Esophagus mucosa (tissue), 1 donor: ENCODE measurements around the gene CDCA8. TPM values are rescaled to one million over a fixed set of nuclear protein-coding genes. Genes with fewer than 3 reads are reported as not detected.
A peak's percentile ranks its signal among the peaks of the same experiment; 100 is the strongest.
"Not testable (repeated sequence)": the region's sequence is repeated elsewhere in the genome, so short reads cannot be mapped to it uniquely, and the experiment has no call there.

Experiments
- ATAC-seq: fragments of 200-7000 bp; cut with Tn5 transposase; one replicate; pipeline ENCODE4 v1.9.1; 2020
- total RNA-seq: library from RNA; stranded (reverse); gene quantifications from one replicate; pipeline ENCODE4 v1.2.4, GENCODE V29; 2023
- donor health status: DM: yes; HTN: yes; CAD: no.

CDCA8 gene
- total RNA-seq, 1 donor from 2014 or later, result 14.1 TPM

- ATAC-seq, result no peak
These were observed 15.8 kb upstream of the CDCA8 start for GRCh38 chr1:37676281-37677142.

GRCh38 chr1:37677143-37677439 is 15.2 kb upstream of the CDCA8 start:
- ATAC-seq, result no peak

- no peak for ATAC-seq
These were observed 14.5 kb upstream of the CDCA8 start for GRCh38 chr1:37677808-37678207.

DNA sequence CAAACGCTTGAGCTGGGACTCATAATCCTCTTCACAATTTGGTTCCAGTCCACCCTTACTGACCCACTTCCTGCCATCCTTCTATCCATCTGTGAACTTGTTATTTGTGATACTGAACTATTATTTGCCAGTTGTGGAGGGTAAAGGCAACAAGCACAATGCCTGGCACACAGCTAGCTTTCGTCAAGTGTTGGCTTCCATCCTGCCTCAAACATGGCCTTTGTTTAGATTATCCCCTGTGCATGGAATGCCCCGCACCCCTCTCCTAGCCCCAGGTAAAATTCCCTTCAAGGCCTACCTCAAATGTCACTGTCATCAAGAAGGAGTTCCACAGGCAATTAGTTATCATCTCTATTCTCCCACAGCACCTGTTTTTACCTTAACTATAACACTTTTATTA is 11.4 kb upstream of the CDCA8 start:
- no peak for ATAC-seq

DNA sequence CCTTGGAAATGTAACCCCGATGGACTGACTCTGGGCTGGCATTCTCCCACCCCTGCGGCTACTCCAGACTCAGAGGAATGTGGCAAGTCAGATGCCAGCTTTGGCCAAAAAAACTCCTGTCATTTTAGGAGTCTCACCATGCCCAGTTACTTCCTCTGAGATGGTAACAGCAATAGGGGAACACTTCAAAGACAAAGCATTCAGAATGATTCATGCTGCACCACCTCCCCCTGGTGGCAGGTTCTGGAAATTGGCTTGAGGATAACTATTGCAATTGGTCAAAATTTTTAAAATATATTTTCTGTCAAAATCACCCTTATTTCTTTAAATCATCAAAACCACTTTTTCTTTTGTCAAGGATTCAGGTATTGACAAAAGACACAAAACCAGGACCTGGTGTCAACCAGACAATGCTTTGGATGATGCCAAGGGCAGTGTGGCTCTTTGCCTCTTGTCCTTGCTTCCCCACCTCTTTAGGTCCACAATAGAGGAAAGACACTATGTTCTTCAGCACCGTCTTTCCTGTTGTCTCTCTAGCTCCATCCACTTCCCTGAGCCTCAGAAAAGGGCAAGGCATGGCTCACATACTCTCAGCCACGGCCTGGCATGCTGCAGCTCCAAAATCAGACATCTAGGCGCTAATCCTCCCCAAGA is 9.9 kb upstream of the CDCA8 start:
- ATAC-seq, result peak; percentile 79

- not testable (repeated sequence) for ATAC-seq
These were observed 8.1 kb upstream of the CDCA8 start for GRCh38 chr1:37684182-37684581.

DNA sequence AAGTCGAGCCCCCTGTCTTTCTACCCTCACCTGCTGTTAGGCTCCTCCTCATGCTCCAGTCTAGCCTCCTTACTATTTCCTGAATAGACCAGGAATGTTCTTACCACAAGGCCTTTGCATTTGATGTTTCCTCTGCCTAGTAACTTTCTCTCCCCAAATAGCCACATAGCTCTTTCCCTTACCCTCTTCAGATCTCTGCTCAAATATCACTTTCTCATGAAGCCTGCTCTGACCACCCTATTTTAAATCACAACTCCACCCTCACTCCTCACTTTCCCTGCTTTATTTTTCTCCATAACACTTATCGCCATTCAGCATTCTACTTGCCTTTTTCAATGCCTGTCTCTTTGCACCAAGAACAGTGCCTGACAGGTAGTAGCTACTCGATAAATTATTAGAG is 6.6 kb upstream of the CDCA8 start:
- no peak for ATAC-seq

DNA sequence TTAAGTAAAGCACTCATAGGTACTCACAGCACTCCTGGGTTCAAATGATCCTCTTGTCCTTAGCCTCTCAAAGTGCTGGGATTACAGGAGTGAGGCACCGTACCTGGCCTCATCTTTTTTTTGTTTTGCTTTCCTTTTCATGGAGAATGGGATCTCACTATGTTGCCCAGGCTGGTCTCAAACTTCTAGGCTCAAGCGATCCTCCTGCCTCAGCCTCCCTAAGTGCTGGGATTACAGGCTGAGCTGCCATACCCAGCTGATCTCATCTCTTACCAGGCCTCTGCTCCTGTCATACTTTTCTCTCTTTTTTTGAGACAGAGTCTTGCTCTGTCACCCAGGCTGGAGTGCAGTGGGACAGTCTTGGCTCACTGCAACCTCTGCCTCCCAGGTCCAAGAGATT is 4.6 kb upstream of the CDCA8 start:
- ATAC-seq, result not testable (repeated sequence)

GRCh38 chr1:37688926-37689325 is 3.4 kb upstream of the CDCA8 start:
- no peak for ATAC-seq

DNA sequence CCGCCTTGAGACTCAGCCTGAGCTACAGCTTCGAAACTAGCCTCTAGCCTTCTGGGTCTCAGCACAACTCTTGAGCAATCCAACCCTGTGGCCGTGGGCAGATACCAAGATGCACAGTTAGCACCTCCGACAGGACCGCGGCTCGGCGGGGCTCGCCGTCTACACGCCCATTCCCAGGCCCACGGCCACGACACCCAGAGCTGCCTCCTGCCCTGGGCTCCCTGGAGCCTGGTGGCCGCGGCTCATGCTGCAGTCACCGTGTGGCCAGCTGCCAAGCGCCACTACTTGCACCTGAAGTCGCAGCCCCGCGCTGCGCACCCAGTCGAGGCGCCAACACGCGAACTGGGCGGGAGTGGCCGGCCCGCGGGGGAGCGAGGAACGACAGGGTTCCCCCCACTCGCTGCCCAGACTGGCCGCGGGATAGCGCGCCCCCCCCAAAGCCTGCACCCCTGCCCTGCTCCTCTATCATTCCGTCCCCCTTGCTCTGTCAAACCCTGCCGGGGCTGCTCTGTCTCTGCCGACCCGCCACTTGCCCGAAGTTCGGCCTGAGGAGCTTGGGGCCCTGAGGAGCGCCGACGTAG is 729 bp upstream of the CDCA8 start:
- peak; percentile 29 for ATAC-seq

- ATAC-seq, result no peak
These were observed 489 bp downstream of the CDCA8 start for GRCh38 chr1:37692834-37693175.

GRCh38 chr1:37697090-37697489 is 4.8 kb downstream of the CDCA8 start:
- ATAC-seq, result no peak

GRCh38 chr1:37697737-37698136 is 5.4 kb downstream of the CDCA8 start:
- ATAC-seq, result no peak

GRCh38 chr1:37699147-37699546 is 6.8 kb downstream of the CDCA8 start:
- ATAC-seq, result no peak

- no peak for ATAC-seq
These were observed 8.7 kb downstream of the CDCA8 start for GRCh38 chr1:37701051-37701450.

- ATAC-seq, result no peak
These were observed 10.7 kb downstream of the CDCA8 start for GRCh38 chr1:37703061-37703460.

- no peak for ATAC-seq
These were observed 12.7 kb downstream of the CDCA8 start for GRCh38 chr1:37704966-37705365.

DNA sequence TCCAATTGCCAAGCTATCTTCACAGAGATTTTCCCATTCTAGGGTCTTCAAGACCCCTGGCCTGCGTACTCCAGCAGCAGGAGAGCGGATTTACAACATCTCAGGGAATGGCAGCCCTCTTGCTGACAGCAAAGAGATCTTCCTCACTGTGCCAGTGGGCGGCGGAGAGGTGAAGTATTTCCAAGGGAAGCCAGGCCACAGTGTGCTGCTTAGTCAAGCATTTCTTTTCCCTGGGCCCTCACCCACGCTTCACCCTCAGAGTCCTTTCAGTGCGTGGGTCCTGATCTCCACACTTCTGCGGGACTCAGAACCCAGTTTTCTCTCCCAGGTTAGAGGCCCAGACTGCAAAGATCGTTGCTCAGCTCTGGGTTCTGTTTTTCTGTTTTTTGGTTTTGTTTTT is 13.1 kb downstream of the CDCA8 start:
- ATAC-seq, result no peak

DNA sequence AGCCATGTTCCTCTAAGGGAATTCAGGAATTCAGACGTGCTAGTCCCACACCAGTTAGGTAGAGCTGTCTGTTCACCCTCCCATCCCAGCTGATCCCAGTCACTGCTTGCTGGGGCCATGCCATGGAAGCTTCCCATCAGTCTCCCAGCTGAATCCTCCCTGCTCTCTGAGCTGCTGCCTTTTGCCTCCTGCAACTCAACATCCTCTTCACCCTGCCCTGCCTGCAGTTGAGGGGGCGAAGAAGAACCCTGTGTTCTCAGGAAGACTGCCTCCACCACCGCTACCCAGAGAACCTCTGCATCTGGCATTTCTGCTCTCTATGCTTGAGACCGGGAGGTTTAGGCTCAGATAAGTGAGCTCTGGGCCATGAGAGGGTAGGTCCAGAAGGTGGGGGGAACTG is 16.2 kb downstream of the CDCA8 start:
- no peak for ATAC-seq

DNA sequence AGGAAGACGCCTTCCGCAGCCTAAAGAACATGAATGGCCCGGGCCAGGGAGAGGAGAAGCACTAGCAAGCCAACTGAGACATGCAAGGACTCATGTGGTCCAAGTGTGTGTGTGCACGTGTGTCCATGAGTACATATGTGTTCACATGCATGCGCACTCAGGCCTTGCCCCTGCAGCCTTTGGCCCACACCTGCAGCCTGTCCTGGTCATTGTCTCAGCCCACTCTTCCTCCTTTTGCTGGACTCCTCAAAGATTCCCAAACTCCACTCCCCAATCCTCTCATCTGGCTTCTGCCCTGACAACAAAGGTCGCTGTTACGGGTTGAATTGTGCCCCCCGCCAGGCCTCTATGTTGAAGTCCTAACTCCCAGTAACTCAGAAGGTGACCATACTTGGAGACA is 21.9 kb downstream of the CDCA8 start:
- no peak for ATAC-seq

DNA sequence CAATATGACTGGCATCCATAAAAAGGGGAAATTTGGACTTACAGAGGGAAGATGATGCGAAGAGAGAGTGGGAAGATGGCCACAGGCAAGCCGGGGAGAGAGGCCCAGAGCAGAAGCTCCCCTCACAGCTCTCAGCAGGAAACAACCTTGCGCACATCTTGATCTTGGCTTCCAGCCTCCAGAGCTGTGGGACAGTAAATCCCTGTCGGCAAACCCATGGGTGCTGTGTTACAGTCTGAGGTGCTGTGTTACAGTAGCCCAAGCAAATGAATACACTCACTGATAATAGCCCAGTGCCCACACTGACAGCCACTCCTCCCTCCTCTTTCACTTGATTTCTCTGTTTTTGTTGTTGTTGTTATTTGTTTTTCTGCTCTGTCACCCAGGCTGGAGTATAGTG is 22.4 kb downstream of the CDCA8 start:
- no peak for ATAC-seq

DNA sequence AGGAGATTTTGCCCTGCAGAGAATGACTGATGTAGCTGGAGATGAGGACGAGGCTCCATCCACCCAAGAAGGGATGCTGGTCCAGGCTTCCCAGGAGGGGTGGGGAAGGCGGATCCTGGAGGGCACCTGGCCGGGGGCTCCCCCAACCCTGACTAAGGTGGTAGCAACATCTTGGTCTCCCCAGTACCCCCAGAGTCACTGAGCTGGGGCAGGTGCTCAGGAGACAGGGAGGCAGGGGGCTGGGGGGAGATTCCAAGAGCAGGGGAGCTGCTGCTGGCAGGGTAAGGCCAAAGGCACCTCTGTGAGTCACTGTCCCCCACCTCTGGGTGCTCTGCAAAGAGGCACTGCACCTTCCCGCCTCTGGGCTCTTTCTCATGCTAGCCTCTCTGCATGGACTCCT is 24.0 kb downstream of the CDCA8 start:
- ATAC-seq, result no peak

DNA sequence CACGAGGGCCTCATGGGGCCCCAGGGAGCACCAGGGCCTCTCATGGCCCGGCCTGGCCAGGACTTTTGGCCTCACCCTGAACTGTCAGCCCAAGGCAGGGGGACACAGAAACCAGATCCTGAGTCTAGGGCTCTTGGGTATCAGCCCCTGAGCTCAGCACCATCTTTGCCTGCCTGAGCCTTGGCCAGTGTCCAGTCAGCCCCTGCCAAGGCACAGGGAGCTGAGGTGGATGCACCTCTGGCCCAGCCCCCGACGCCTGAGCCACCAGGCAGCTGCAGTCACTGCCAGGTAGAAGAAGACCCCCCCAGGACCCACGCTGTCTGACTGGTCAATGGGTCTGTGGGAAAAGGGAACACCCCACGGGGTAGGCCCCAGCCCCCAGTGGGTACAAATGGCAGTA is 25.3 kb downstream of the CDCA8 start:
- no peak for ATAC-seq

GRCh38 chr1:37718181-37718900 is 26.0 kb downstream of the CDCA8 start:
- peak; percentile 2 for ATAC-seq
